RWPE1 (cell line): ENCODE data around the gene CDKN2A.
A peak's percentile ranks its signal among the peaks of the same experiment; 100 is the strongest.

Experiments used
- CTCF ChIA-PET: fragments of 350-600 bp; sonication (Branson Sonifier 250); formaldehyde crosslinking; extraction: SDS; loops from one replicate; lab custom pipeline; 2021; lab: Yijun Ruan, JAX
- POLR2A ChIA-PET: fragments of 400-600 bp; formaldehyde crosslinking; extraction: SDS; loops from one replicate; lab custom pipeline; 2020; ENCODE audit warnings: antibody characterized with exemption; ENCODE audit not compliant: low non-redundant PET; lab: Yijun Ruan, JAX
- DNase-seq: peaks from one replicate; pipeline ENCODE4 v3.0.0; 2012; ENCODE audit warnings: low spot score
- H3K27ac ChIP-seq: fragments of 450-650 bp; 2 replicates; pipeline ENCODE4 v1.5.1; 2017
- TF ChIP-seq, protein P1 (sequence below): fragments of 450-650 bp; conservative IDR thresholded peaks from 2 replicates; pipeline ENCODE4 v1.5.1; 2017; ENCODE audit warnings: low read depth, mild to moderate bottlenecking

Gene CDKN2A

DNA sequence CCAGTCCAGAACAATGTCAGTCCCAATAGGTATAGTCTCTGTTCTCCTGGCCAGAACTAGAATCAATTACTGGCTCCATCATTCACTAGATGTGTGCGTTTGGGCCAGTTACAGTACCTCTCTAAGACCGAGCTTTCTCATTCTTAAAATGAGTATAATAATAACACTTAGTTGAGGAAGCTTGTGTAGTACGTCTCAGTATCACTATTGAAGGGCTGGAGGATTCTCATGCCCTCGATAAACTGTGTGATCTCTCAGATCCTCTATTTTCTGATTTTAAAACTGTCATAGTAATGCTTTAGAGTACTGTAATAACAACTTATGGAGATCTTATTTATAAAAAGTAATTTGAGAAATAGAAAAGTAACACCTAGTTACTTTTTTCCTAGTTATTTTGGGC lies 50.7 kb downstream of the CDKN2A start:
- ChIA-PET POLR2A (no interaction called here), CTCF (no interaction called here)
- DNase-seq: no peak
- H3K27ac ChIP-seq: no peak overlapping the region
- TF ChIP-seq, protein P1, sequence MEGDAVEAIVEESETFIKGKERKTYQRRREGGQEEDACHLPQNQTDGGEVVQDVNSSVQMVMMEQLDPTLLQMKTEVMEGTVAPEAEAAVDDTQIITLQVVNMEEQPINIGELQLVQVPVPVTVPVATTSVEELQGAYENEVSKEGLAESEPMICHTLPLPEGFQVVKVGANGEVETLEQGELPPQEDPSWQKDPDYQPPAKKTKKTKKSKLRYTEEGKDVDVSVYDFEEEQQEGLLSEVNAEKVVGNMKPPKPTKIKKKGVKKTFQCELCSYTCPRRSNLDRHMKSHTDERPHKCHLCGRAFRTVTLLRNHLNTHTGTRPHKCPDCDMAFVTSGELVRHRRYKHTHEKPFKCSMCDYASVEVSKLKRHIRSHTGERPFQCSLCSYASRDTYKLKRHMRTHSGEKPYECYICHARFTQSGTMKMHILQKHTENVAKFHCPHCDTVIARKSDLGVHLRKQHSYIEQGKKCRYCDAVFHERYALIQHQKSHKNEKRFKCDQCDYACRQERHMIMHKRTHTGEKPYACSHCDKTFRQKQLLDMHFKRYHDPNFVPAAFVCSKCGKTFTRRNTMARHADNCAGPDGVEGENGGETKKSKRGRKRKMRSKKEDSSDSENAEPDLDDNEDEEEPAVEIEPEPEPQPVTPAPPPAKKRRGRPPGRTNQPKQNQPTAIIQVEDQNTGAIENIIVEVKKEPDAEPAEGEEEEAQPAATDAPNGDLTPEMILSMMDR: no peak

DNA sequence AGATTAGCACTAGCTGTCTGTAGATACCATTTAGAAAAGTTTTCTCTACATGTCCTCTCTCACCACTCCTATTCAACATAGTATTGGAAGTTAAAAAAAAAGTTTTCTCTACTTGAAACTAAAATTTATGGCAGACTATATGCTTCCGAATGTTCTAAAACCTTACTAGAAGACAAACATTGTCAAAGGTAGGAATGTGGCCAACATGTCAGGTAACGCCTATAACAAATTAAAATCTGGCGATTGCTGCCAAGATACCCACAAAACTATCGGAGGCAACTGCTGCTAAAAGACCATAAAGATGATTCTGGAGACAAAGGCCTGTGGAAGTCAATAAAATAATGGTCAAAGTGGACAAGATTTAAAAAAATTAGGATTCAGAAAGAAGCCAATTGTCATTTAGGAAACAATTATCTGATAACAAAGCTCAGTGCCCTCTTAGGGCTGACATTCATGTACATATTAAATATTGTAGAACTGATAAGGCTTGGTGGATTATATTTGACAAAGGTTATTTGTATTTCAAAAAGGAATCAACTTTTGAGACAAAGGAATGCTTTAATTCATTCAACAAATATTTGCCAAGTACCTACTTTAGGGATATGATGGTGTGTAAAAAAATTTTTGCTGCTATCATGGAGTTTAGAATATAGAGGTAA lies 52.7 kb downstream of the CDKN2A start:
- ChIA-PET CTCF (no interaction called here), POLR2A (no interaction called here)
- no peak for DNase-seq
- H3K27ac ChIP-seq: no peak overlapping the region
- TF ChIP-seq, protein P1: no peak

DNA sequence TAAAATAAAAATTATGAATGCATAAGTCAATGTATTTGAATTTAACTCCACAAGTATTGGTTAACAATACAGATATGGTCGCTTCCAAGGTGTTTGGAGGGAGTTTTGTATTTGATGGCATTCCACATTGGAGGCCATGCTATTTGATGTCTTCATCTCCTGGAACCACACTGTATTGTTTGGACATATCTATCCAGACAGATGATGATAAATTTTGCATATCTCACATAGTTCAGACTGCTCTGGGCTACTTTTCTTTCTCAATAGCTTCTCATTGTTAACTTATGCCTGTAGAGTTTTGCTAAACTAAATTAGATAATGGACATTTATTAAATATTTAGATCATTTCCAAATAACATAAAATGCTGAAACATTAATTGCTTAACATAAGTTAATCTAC lies 58.0 kb downstream of the CDKN2A start:
- ChIA-PET CTCF (interaction anchor here (0.6 kb wide), 1 partner anchor 102 kb away, joined by 5 read pairs; no protein-coding TSS in a partner anchor), POLR2A (no interaction called here)
- TF ChIP-seq, protein P1: no peak
- no peak overlapping the region for H3K27ac ChIP-seq
- DNase-seq: no peak

DNA sequence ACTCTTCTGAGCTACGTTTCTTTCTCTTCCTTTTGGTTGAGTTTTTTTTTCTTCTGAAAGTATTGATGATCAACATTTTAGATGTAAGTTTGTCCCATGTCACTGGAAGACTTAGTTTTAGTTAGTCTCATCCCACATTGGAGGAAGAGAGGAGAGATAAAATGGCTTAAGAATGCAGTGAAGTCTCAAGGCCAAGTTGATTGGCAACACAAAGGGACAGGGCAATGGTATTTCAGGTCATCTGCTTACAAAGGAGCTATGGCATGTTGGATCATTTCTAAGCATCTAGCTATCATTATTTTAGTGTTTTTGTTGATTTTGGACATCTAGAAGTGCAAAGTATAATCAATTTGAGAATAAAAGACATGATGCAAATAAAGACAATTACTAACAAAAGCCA lies 58.6 kb downstream of the CDKN2A start:
- ChIA-PET CTCF (no interaction called here), POLR2A (no interaction called here)
- DNase-seq: no peak
- H3K27ac ChIP-seq: no peak overlapping the region
- TF ChIP-seq, protein P1: no peak

DNA sequence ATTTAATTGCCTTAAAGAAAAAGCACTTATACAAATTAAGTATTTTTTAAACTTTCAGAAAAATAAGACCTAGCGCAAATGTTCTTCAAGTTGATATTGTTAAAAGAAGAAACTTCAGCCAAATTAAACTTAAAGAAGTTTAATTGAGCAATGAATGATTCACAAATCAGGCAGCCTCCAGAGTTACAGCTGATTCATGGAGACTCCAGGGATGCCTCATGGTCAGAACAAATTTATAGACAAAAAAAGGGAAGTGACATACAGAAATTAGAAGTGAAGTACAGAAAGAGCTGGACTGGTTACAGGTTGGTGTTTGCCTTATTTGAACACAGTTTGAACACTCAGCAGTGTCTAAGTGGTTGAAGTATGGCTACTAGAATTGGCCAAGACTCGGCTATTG lies 60.3 kb downstream of the CDKN2A start:
- DNase-seq: no peak
- no peak overlapping the region for H3K27ac ChIP-seq
- ChIA-PET CTCF (interaction anchor here (0.7 kb wide), 1 partner anchor 169 kb away, joined by 3 read pairs; no protein-coding TSS in a partner anchor), POLR2A (interaction anchor here (0.6 kb wide), 1 partner anchor 11 kb away, joined by 3 read pairs; no protein-coding TSS in a partner anchor)
- TF ChIP-seq, protein P1: no peak

DNA sequence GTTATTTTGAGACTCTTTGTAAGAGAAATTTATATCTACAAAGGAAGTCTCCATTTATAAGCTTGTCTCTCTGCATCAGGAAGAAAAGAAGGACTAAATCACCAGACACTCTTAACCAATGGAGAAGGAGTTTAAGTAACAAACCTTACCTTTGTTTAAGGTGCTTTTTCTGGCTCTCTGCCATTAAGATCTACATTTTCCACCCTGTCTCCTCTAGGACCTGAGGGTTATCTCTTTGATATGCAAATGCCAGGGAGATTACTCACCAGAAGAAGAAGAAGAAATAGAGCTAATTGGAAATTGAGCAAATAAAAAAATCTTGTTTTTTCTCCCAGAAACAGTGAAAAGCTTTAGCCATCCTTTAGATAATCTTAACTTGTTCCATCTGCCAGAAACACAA lies 60.9 kb downstream of the CDKN2A start:
- ChIA-PET CTCF (interaction anchor here (0.6 to 0.7 kb wide), 2 partner anchors 107 to 170 kb away, joined by 3 to 5 read pairs; no protein-coding TSS in a partner anchor), POLR2A (no interaction called here)
- H3K27ac ChIP-seq: no peak overlapping the region
- peak; percentile 25 for DNase-seq
- TF ChIP-seq, protein P1: no peak
